Measurements from ENCODE around the gene GALNT12.

The GALNT12 gene

GRCh38 chr9:98834386-98834785 lies 26.9 kb downstream of the GALNT12 start:
- DNase-seq: no peak

DNA sequence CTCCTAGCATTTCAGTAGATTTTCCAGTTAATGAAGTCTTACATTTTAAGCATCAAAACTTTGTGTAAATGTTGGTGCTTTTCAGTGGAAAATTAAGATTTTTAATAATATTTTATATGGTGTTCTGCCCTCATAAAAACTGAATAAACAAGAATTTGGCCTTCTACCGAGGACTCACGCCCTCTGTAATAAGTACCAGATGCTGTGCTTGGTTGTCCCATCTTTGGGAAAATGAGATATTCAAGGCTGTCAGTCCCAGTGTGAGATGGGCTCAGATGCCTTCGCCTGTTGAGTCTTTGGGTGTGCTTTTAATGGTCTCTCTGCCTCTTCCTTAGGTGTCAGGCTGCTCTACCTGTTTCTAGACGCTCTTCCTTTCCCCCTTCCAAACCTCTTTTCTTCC lies 28.7 kb downstream of the GALNT12 start:
- no peak for DNase-seq

- no peak for DNase-seq
Measured at GRCh38 chr9:98837516-98837915, 30.0 kb downstream of the GALNT12 start.

DNA sequence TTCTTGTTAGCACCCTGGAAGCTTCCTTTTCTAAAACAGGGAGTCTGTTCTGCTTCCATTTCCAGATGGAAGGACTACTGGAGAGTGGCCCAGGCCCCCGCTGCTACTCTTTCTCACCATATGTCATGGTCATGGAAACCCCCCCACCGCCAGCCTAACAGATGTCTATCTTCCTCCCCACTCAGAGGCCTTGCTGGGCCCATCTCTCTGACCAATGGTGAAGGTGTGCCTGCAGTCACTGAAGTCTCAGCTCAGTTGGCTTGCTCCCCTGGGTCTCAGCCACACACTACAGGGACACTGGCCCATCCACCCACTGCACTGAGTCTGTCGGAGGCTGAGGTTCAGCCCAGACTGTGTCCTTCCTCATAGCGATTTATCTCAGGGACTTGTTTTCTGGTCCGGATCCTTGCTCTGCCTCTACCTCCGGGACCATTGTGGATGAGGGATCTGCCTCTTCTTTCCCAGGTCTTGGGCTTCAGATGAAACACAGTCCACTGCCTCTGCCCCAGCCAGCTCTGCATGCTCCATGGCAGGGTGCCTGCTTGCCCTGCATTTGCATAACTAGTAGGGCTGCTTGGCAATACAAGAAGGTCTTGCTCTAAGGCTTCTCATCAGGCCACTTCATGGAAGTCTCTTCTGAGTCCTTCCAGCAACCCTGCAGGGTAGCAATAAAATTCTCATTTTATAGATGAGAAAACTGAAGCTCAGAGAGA lies 30.8 kb downstream of the GALNT12 start:
- DNase-seq: no peak

- no peak for DNase-seq
Measured at GRCh38 chr9:98838868-98839565, 31.5 kb downstream of the GALNT12 start.

GRCh38 chr9:98839724-98840123 lies 32.3 kb downstream of the GALNT12 start:
- no peak for DNase-seq

DNA sequence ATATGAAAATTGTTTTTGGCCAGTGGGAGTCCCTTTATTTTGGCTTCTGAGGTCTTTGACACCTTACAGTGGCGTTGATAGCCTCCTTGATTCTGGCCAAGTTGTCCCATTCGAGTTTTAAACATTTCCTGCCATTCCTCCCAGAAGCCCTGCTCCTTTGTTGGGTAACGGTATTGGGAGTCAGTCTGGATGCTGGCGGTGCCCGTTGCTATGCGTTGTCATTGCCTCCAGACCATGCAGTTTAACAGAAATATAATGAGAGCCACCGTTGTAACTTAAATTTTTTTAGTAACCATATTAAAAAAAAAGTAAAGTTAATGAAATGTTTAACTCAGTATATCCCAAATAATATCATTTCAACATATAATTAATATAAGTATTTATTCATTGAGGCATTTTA lies 35.0 kb downstream of the GALNT12 start:
- no peak for DNase-seq

- no peak for DNase-seq
Measured at GRCh38 chr9:98846081-98846480, 38.6 kb downstream of the GALNT12 start.

DNA sequence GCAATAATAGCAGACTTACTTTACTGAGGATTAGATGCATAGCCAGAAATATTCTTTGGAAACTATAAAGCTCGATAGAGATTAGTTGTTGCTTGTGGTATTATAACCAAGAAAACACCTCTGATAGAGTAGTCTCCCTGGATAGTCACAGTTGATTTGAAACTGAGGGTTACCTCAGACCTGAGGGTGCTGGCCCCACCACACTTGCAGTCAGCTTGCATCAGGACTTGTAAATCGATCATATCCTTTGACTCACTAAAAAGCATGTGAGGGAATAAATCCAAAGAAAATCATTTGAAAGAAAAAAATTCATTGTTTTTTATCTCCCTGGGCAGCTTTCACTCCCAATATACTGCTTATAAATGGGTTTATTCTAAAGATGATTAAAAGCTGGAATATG lies 39.4 kb downstream of the GALNT12 start:
- no peak for DNase-seq

DNA sequence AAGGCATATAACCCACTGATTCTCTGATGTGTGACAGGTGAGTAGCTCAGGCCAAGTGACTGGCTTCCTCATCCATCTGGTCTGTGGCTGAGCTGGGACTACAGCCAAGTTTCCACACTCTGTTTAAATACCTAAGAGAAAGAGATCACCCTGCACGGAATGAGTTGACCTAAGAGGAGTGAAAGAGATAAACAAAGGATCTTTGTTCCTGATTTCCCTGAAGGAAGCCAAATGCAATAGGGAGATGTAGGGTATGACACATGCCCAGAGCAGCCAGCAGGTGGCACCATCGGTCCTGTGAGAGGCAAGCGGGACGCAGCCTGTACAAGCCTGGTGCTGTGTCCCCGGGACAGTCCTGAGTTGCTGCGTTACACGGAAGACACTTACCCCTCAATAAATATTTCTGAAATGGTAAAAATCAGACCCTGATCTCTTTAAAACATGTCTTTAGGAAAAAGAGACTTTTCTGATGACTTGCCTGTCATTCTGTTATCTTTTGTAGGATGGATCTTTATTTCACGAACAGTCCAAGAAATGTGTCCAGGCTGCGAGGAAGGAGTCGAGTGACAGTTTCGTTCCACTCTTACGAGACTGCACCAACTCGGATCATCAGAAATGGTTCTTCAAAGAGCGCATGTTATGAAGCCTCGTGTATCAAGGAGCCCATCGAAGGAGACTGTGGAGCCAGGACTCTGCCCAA lies 41.1 kb downstream of the GALNT12 start:
- DNase-seq: peak; percentile 95

DNA sequence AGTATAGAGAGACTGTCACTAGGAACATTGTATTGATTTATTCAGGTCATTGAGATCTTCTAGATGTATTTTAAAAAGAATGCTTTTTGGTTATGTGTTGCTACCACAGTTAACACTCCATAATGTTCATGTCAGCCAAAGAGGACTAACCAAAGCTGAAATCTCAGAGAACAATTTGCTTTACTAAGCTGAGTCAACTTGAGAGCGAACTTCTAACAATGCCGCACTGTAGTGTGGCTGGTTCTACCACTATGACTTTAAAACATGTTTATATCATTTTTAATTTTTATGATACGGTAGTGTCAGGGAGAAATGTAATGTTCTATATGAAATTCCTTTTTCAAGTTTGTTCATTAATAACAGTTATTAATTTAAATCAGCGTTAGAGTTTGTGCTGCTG lies 42.1 kb downstream of the GALNT12 start:
- DNase-seq: no peak

DNA sequence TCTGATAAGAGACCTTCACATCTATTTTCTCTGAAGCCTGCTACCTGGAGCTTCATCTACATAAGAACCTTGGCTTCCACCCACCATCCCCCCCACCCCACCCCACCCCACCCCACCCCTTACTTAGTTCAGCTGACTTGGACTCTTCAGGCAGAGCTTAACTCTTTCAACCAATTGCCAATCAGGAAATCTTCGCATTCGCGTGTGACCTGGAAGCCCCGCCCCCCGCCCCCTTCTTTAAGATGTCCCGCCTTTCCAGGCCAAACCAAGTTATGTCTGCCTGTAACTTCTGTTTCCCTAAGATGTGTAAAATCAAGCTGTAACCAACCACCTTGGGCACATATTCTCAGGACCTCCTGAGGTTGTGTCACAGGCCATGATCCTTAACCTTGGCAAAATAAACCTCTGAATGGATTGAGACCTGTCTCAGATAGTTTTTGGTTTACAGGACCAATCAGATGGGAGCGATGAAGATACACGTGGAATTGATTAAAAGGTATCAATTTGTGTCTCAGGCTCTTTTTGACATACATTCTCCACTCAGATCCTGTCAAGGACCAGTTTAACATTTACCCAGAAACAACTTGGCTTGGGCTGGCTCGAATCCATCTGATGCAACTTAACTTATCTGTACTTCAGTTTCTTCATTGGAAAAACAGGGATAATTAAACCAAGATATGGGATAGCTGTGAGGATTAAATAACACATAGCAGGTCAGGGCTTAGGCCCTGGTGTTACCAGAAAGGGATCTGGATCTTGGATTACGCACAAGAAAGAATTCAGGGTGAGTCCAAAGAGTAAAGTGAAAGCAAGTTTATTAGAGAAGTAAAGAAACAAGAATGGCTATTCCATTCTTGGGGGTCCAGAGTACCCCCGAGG lies 43.6 kb downstream of the GALNT12 start:
- no peak for DNase-seq

DNA sequence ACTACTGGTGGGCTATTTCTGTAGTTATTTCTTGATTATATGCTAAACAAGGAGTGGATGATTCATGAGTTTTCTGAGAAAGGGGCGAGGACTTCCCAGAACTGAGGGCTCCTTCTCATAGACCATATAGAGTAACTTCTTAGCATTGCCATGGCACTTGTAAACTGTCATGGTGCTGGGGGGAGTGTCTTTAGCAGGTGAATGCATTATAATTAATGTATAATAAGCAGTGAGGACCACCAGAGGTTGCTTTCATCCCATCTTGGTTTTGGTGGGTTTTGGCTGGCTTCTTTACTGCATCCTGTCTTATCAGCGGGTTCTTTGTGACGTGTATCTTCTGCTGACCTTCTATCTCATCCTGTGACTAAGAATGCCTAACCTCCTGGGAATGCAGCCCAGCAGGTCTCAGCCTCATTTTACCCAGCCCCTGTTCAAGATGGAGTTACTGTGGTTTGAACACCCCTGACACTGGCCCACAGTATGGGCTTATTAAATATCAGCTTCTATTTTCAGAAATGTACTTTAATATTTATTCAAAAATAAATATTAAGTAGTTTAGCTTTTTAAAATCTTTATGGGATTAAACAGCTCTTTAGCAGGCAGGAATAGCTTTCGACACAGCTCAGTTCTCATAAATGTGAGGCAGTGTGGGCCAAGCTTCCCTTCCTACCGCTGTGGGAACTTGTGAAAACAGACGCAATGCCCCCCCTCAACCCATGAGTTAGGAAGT lies 44.4 kb downstream of the GALNT12 start:
- no peak for DNase-seq

DNA sequence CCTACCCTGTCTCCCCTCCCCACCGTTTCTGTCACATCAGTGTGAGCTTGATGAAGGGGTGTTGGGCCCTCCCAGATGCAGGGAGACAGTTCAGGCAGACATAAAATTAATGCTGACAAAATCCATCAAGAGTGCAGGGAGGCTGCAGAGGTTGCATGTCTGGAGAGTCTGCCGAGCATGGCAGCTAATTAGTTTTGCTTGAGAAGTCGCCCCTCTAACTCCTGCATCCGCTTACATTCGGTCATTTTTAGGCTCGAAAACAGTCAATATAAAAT lies 44.9 kb downstream of the GALNT12 start:
- no peak for DNase-seq

GRCh38 chr9:98852961-98853360 lies 45.5 kb downstream of the GALNT12 start:
- DNase-seq: no peak

DNA sequence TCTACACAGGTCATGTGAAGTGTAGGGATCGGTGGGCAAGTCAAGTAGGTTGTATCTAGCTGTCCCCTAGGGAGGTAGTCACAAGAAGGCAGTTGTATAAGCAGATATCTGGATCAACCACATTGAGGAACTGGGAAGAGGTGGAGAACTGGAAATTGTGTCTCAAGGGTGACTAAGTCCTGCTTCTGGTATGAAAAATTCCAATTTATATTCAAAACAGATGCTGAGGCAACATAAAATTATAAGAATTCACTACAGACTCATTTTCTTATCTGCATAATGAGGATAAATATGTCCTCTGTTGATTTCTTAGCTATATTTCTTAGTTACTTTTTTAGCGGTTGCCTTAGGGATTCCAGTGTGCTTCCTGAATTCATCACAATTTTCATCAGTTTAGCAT lies 46.8 kb downstream of the GALNT12 start:
- no peak for DNase-seq

- DNase-seq: no peak
Measured at GRCh38 chr9:98855592-98855991, 48.1 kb downstream of the GALNT12 start.

DNA sequence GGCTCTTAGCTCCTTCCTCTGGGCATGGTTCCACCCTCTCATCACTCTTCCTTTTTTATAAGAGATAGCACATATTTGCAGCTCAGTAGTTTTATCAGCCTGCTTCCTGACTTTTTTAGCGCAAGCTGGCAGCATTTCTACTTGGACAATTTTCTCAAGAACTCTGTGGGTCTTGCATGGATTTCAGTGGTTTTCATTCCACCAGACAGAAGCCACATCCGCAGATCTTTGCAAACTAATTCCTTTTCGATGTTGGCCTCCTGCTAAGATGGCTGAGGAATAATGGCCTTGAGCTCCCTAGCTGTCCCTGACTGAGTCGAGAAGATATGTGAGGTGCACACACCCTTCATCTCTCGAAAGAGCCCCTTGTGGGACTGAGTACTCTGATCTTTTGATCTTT lies 49.5 kb downstream of the GALNT12 start:
- DNase-seq: no peak

- no peak for DNase-seq
Measured at GRCh38 chr9:98859941-98860340, 52.5 kb downstream of the GALNT12 start.

- DNase-seq: no peak
Measured at GRCh38 chr9:98860871-98861293, 53.4 kb downstream of the GALNT12 start.

DNA sequence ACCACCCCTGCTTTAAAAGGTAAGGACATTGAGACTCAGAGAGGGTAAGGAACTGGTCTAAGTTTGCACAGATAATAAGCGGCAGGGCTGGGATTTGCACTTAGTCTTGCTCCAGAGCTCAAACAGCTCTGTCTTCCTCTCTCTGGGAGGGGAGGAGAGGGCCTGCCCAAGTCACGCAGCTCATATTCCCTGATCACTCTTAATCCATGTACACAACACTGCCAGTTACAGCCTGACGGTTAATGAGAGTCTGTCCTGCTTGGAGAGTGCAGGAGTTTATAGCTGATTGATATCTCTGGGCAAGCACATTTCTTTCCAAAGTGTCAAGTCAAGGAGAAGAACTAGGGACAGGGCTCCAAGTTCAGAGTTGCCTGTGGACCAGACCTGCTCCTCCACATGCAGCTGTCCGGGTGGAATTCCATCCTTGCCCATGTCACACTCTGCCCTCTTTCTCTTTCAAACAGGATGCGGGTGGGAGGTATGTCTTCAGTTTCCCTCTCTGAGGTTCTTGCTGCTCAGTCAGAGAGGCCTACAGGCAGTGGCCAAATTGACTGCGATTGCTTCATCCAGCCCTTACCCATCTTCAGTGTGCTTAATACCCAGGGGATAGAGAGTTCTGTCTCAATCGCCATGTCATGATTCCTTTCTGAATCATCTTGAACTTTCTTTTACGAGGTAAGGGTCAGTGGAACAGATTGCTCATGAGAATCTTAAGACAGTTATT lies 54.5 kb downstream of the GALNT12 start:
- no peak for DNase-seq

DNA sequence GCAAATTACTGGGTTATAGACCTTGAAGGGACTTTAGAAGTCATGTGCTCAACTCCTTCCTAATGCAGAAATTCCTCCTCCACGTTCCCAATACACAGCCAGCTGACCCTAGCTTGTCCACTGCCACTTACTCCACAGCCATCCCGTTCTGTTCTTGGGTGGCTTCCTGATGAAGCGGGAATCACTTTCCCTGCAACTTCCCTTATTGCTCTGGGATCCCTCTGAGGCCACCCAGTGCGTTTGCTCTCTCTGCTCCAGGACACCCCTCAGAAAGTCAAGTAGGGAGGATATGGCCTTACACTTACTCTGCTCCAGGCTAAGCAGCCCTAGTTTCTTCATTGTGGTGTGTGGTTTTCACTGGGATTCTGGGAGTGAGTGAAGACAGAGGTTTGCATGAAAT lies 55.5 kb downstream of the GALNT12 start:
- DNase-seq: no peak
